Measurements from ENCODE around the gene ZSWIM5.
"Not testable (repeated sequence)": the region's sequence is repeated elsewhere in the genome, so short reads cannot be mapped to it uniquely, and the experiment has no call there.

ZSWIM5 gene

GRCh38 chr1:45095450-45095849 lies 111.0 kb downstream of the ZSWIM5 start:
- TF ChIP-seq CTCF (IDR thresholded peaks at IDR 0.05; ENCODE audit: insufficient read depth, missing control alignments) = no peak
- FAIRE-seq (no peak), DNase-seq (ENCODE audit: insufficient read length, low spot score) (no peak)

DNA sequence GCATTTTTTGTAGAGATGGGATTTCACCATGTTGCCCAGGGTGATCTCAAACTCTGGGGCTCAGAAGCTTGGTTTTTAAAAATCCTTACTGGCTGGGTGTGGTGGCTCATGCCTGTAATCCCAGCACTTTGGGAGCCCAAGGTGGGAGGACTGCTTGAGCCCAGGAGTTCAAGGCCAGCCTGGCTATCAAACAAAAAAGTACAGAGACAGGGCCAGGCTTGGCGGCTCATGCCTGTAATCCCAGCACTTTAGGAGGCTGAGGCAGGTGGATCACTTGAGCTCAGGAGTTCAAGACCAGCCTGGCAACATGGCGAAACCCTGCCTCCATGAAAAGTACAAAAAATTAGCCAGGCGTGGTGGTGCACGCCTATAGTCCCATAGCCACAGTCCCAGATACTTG lies 112.0 kb downstream of the ZSWIM5 start:
- not testable (repeated sequence) for DNase-seq (ENCODE audit: insufficient read length, low spot score); FAIRE-seq

- DNase-seq (ENCODE audit: insufficient read length, low spot score) (no peak), FAIRE-seq (no peak)
- TF ChIP-seq CTCF (IDR thresholded peaks at IDR 0.05; ENCODE audit: insufficient read depth, missing control alignments) = no peak
Measured at GRCh38 chr1:45093334-45093733, 113.1 kb downstream of the ZSWIM5 start.

- DNase-seq (ENCODE audit: insufficient read length, low spot score) = no peak
- no peak for FAIRE-seq
- TF ChIP-seq CTCF (IDR thresholded peaks at IDR 0.05; ENCODE audit: insufficient read depth, missing control alignments) = no peak
Measured at GRCh38 chr1:45089711-45090110, 116.7 kb downstream of the ZSWIM5 start.

GRCh38 chr1:45084562-45084961 lies 121.8 kb downstream of the ZSWIM5 start:
- no peak for FAIRE-seq
- DNase-seq (ENCODE audit: insufficient read length, low spot score) = no peak
- TF ChIP-seq CTCF (IDR thresholded peaks at IDR 0.05; ENCODE audit: insufficient read depth, missing control alignments) = no peak

GRCh38 chr1:45079533-45079932 lies 126.9 kb downstream of the ZSWIM5 start:
- DNase-seq (ENCODE audit: insufficient read length, low spot score) (no peak), FAIRE-seq (no peak)
- no peak for TF ChIP-seq CTCF (IDR thresholded peaks at IDR 0.05; ENCODE audit: insufficient read depth, missing control alignments)

DNA sequence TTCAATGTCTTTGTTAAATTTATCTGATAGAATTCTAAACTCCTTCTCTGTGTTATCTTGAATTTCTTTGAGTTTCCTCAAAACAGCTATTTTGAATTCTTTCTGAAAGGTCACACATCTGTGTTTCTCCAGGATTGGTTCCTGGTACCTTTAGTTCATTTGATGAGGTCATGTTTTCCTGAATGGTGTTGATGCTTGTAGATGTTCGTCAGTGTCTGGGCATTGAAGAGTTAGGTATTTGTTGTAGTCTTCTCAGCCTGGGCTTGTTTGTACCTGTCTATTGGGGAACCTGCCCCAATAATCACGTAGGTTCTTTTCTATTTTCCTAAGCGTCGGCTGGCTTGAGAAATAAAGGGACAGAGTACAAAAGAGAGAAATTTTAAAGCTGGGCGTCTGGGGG lies 129.4 kb downstream of the ZSWIM5 start:
- DNase-seq (ENCODE audit: insufficient read length, low spot score); FAIRE-seq: not testable (repeated sequence)

DNA sequence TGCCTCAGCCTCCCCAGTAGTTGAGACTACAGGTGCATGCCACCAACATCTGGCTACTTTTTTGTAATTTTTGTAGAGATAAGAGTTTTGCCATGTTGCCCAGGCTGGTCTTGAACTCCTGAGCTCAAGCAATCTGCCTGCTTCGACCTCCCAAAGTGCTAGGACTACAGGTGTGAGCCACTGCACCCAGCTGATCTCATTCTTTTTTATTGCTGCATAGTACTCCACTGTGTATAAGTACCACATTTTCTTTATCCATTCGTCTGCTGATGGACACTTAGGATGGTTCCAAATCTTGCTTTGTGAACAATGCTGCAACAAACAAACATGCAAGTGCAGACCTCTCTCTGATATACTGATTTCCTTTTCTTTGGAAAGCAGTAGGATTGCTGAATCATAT lies 134.8 kb downstream of the ZSWIM5 start:
- FAIRE-seq = no peak
- no peak for DNase-seq (ENCODE audit: insufficient read length, low spot score)
- no peak for TF ChIP-seq CTCF (IDR thresholded peaks at IDR 0.05; ENCODE audit: insufficient read depth, missing control alignments)

All from D721Med (cell line).